HG03521 (cell line): ENCODE data around the gene ADPRS.

Experiments
- ATAC-seq: cut with Tn5 transposase; IDR thresholded peaks from one replicate; pipeline ENCODE4 v1.9.1; 2021; ENCODE audit warnings: mild to moderate bottlenecking, moderate library complexity; ENCODE audit not compliant: unreplicated experiment

Gene ADPRS, protein sequence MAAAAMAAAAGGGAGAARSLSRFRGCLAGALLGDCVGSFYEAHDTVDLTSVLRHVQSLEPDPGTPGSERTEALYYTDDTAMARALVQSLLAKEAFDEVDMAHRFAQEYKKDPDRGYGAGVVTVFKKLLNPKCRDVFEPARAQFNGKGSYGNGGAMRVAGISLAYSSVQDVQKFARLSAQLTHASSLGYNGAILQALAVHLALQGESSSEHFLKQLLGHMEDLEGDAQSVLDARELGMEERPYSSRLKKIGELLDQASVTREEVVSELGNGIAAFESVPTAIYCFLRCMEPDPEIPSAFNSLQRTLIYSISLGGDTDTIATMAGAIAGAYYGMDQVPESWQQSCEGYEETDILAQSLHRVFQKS

GRCh38 chr1:36088577-36089392 is at the start of gene ADPRS:
Gene ADPRS, plus strand, starts transcription at chr1:36088892. Its CDS starts 13 bp downstream, at chr1:36088905.
- peak; percentile 81 for ATAC-seq

DNA sequence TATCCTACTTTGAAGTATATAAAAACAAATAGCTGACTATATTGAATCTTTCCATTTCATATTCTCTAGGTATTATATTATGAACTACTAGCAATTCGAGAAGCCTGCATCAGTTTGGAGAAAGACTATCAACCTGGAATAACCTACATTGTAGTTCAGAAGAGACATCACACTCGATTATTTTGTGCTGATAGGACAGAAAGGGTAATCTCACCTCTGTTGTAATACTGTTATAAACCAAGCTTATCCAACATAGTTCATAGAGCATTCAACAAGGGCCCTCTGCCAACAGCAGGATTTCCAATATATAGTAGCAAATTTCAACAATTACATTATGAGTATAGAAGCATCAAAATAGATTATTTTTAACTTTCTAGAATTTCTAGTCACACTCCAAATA is 48.5 kb upstream of the ADPRS start:
- ATAC-seq = no peak

GRCh38 chr1:36051821-36052220 is 36.9 kb upstream of the ADPRS start:
- no peak for ATAC-seq

GRCh38 chr1:36053978-36054377 is 34.7 kb upstream of the ADPRS start:
- ATAC-seq = no peak

- ATAC-seq = no peak
These were observed 33.0 kb upstream of the ADPRS start for GRCh38 chr1:36055706-36056105.

GRCh38 chr1:36062315-36062714 is 26.4 kb upstream of the ADPRS start:
- ATAC-seq = no peak

DNA sequence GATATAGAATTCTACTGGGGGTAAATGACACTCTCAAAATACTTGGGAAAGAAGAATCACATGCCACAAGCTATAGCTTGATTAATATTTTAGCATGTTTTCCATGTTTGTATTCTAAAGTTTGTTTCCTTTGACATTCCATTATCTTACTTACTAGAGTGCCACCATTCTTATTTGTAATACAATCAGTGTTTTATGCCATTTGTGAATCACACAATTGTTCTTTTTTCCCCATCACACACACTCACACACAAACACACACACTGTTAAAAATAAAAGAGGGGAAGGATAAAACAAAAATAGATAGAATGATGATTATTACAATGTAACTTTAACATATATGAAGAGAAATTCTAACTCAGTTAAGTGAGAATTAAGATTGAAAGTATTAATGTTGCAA is 20.8 kb upstream of the ADPRS start:
- no peak for ATAC-seq

DNA sequence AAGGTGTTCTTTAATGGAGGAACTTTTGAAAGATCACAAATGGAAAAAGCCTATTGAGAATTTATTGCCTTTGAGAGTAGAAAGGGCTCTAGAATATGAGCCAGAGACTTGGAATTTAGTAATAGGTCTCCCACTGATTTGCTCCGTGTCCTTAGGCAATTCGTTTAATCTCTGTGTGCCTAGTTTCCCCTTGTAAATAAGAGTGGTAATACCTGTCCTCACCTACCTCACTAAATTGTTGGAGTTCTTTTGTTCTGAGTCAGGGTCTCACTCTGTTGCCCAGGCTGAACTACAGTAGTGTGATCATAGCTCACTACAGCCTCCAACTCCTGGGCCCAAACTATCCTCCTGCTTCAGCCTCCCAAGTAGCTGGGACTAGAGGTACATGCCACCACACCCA is 19.8 kb upstream of the ADPRS start:
- ATAC-seq = no peak

GRCh38 chr1:36070349-36070748 is 18.3 kb upstream of the ADPRS start:
- no peak for ATAC-seq

- no peak for ATAC-seq
These were observed 11.6 kb upstream of the ADPRS start for GRCh38 chr1:36076979-36077573.

DNA sequence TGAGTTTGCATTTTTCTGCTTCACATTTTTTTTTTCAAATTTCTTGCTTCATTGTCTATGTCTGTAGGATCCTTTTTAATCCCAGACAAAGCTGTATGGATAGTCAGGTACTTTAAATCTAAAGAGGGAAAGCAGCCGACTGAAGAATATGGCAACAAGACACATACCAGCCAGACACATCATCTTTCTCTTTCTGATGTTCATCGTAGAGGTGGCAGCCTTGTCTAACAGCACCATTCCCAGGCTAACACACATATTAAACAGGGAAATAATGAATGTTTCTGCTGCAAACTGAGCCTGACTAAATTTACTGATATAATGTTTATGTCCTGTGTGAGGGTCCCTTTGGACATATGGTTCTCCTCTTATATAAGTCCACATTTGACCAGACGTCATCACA is 8.5 kb upstream of the ADPRS start:
- no peak for ATAC-seq

- no peak for ATAC-seq
These were observed 7.9 kb upstream of the ADPRS start for GRCh38 chr1:36080801-36081200.

DNA sequence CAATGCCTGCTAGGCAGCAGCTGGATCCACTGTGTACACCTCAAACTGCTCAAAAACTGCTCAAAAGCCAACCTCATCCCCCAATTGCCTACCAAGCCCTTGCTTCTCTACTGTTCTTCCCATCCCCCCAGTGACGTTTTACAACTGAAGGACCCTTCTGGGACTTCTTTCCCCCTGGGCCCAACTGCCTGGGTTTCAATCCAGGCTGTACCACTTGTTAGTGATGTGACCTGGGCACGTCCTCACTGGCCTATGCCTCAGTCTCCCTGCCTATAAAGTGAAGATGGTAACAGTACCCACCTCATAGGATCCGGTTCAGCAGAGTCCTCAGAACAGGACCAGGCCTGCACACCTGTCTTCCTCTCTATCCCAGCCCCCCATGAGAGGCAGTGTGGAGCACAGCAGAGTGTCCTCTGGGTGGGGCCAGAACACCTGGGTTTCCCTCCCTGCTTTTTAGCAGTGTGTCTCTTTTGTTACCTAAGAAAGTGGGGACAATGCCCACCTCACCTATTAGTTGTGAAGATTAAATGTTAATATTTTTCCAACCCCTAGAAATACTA is 6.7 kb upstream of the ADPRS start:
- ATAC-seq = no peak

DNA sequence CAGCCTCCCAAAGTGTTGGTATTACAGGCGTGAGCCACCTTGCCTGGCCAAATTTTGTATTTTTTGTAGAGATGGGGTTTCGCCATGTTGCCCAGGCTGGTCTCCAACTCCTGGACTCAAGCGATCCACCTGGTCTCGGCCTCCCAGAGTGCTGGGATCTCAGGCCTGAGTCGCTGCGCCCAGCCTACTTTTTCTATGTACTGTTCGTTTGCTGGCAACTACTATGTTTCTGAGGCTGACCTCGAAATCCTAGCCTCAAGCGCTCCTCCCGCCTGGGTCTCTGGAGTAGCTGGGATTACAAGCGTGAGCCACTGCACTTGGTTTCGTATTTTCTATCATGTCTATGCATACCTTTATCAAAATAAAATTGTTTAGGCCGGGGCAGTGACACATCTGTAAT is 5.5 kb upstream of the ADPRS start:
- ATAC-seq = no peak

DNA sequence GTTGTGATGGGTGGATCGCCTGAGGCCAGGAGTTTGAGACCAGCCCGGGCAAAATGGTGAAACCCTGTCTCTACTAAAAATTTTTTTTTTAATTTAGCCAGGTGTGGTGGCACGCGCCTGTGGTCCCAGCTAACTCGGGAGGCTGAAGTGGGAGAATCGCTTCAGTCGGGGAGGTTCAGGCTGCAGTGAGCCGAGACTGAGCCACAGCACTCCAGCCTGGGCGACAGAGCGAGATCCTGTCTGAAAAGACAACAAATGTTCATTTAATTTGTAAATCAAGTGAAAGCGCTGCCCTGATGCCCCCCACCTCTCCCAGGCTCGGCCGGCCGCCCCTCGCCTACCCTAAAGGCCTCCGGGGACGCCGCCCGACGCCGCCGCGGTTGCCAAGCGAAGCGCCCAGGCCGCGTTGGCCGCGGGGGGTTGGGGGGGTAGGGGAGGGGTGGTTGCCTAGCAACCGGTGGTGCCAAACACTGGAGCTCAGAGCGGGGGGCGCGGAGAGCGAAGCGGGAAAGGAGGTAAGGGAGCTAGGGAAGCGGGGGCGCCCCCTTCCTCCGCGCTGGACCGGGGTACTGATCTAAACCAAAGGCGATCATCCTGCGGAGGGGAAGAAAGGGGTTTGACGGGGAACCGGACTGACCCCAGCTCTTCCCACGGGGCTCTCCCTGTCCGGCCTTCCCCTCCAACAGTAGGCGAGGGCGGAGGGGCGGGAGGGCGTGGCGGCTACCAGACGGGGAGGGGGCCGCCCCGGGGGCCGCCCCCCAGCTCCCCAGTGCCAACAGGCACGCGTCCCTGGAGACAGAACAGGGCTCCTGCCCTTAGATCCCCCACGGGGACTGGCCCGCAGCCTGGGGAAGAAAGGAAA is 4.8 kb upstream of the ADPRS start, which contains the start of gene TEKT2:
TSS of gene TEKT2 (plus strand) at position 460 of the 862 bp plus-strand sequence. CDS start 828 bp downstream, outside the sequence.
- no peak for ATAC-seq

GRCh38 chr1:36084497-36085115 is 4.1 kb upstream of the ADPRS start:
- ATAC-seq = no peak

DNA sequence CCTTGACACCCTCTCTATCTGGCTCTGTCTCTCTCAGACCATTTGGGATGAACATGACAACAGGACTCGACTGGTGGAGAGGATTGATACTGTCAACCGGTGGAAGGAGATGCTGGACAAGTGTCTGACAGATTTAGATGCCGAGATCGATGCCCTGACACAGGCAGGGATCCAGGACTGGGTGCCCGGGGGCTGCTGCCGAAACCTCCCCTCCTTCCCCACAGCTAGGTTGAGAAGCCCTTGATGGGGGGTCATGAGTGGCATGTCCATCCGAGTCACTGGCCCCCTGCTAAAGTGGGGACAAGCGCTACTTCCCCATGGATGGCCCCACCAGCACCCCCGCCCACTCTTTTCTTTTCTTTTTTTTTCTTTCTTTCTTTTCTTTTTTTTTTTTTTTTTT is 3.6 kb upstream of the ADPRS start:
- no peak for ATAC-seq

GRCh38 chr1:36085686-36086526 is 2.8 kb upstream of the ADPRS start:
- ATAC-seq = no peak
